Fibroblast of pulmonary artery (primary cell): ENCODE results near the gene KLK6.

Experiments
- DNase-seq: peaks from one replicate; pipeline ENCODE4 v3.0.0-alpha.2; 2010; ENCODE audit warnings: low read depth
- H3K4me3 ChIP-seq: replicated peaks from 2 replicates; pipeline ENCODE4 v1.5.1; 2011; ENCODE audit warnings: low read depth, mild to moderate bottlenecking, control low read depth, low read length, moderate library complexity
- TF ChIP-seq, protein P1 (sequence below): IDR thresholded peaks from 2 replicates; pipeline ENCODE4 v1.5.1; 2011; ENCODE audit warnings: mild to moderate bottlenecking, control low read depth, low read length, inconsistent platforms; ENCODE audit errors: missing control alignments

KLK6 gene

DNA sequence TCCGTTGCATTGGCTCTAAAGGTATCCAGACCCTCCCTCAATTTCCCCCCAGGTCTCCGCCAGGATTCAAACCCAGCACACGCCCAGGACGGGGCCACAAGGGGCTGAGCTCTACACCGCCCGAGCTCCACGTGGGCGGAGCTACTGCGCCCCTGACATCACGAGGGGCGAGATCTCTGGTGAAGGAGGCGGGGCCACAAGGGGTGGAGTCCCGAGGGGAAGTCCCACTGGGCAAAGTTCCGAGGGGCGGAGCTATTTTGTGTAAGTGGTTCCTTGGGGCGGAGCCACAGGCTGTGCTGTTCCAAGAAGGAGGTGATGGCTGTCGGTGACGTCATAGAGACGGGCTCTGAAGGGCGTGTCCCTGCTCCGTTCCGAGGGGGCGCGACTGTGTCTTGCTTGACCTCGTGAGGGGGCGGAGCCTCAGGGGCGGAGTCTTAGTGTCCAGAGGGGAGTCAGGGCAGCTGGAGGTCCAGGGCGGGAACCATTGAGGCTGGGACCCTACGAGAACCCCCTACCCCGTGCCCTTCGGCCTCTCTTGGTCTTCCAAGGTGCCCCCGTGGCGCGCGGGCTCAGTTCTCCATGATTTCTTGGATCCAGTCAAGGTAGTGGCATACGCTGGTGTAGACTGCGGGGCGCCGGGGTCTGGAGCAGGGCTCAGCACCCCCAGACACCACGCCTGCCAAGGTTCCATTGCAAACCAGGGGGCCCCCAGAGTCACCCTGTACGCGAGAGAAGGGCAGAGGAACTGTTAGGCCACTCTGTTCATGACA is 33.3 kb upstream of the KLK6 start:
- no peak overlapping the region for H3K4me3 ChIP-seq
- DNase-seq, result no peak

DNA sequence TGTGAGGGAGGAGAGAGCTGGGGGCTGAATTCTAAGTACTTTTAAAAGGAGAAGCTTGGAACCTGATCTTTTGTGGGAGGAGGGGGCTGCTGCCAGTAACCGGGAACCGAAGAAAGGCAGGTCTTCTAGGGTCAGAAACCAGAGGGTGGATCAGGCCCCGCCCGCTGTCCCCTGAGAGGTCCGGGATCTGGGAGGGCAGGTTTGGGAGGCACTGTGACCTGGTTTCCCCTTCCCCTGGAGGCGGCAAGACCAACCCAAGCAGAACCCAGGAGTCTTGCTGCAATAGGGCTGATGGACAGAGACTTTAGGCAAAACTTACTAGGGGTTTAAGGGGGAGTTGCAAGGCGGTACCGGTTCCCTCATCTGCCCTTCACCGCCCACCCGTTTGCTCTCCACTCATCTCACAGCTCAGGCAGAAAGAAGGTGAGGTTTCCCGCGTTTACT is 32.7 kb upstream of the KLK6 start:
- H3K4me3 ChIP-seq, result no peak overlapping the region
- no peak for DNase-seq
- TF ChIP-seq, protein P1, sequence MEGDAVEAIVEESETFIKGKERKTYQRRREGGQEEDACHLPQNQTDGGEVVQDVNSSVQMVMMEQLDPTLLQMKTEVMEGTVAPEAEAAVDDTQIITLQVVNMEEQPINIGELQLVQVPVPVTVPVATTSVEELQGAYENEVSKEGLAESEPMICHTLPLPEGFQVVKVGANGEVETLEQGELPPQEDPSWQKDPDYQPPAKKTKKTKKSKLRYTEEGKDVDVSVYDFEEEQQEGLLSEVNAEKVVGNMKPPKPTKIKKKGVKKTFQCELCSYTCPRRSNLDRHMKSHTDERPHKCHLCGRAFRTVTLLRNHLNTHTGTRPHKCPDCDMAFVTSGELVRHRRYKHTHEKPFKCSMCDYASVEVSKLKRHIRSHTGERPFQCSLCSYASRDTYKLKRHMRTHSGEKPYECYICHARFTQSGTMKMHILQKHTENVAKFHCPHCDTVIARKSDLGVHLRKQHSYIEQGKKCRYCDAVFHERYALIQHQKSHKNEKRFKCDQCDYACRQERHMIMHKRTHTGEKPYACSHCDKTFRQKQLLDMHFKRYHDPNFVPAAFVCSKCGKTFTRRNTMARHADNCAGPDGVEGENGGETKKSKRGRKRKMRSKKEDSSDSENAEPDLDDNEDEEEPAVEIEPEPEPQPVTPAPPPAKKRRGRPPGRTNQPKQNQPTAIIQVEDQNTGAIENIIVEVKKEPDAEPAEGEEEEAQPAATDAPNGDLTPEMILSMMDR, result no peak

More for the DNA sequence above, 33.3 kb upstream of the KLK6 start:
- TF ChIP-seq, protein P1, result no peak

DNA sequence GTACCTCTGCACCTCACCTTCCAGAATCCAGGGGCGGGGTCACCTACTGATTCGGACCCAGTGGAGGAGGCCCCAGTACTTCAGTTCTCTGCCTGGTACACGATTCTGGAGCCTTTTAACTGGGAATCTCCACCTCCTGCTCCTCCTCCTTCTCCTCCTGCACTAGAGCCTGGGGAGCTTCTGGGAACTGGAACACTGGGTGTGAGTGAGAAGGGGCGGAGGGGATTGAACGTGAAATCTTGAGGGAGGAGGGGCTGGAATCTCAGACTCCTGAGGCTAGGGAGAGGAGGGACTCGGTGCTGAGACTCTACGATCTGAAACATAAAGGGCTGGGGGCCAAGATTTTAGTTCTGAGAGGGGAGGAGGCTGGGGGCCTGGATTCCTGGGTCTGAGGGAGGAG is 32.1 kb upstream of the KLK6 start, which contains the start of gene KLK8:
Gene KLK8, minus strand, starts transcription at position 90 of the 400 bp plus-strand sequence. CDS start 437 bp downstream, outside the sequence.
- no peak within 1 kb of the TSS for H3K4me3 ChIP-seq
- no peak for DNase-seq
- TF ChIP-seq, protein P1, result no peak

DNA sequence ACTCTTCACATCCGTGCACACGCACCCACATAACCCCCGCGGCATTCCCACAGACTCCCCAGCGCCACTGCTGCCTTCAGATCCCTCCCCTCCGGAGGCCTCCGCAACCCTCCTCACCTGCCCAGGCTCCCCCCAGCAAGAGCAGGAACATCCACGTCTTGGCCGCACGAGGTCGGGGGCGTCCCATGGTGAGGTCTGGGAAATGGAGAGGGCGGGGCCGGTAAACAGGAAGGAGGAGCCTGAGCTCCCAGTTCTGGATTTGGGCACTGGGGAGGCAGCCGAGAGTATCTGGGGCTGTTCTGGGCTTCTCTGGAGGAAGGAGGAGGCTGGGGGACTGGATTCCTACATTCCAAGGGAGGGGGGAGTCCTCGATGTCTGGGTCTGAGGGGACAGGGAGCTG is 31.6 kb upstream of the KLK6 start:
- no peak for DNase-seq
- TF ChIP-seq, protein P1, result no peak
- no peak overlapping the region for H3K4me3 ChIP-seq

DNA sequence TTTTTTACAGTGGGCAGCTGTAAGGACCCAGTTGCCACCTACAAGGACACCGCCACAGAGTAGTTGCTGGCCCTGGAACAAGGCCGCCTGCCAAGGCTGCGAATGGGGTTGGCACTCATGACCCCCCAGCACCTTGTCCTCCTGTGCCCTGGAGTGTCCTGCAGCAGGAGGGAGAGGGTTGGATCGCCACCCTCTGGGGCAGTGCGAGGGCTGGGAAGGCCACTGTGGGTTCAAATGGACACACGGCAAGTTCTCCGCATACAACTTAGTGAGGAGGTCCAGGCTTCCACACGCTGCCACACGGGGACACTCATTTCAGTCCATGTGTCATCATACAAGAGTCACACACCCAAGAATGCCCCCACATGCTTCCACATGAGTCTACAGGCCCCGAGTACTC is 31.0 kb upstream of the KLK6 start:
- no peak for DNase-seq

DNA sequence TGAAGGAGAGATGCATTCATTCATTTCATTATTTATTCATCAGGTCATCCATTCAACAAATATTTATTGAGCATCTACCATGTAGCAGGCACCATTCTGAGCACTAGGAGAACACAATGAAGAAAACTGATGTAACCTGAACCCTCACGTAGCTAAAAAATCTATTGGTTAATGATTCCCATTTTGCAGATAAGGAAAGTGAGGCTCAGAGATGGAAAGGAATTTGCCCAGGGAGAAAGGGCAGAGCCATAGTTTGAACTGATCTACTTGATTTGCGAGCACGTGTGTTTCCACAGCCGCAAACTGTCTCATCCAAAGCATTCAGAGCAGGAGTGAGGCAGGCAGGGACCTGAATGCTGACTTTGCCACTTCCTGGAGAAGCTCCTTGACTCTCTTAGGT is 29.3 kb upstream of the KLK6 start:
- H3K4me3 ChIP-seq, result no peak overlapping the region
- TF ChIP-seq, protein P1, result no peak
- DNase-seq, result no peak

More for the DNA sequence above, 31.0 kb upstream of the KLK6 start:
- no peak overlapping the region for H3K4me3 ChIP-seq
- TF ChIP-seq, protein P1, result no peak

DNA sequence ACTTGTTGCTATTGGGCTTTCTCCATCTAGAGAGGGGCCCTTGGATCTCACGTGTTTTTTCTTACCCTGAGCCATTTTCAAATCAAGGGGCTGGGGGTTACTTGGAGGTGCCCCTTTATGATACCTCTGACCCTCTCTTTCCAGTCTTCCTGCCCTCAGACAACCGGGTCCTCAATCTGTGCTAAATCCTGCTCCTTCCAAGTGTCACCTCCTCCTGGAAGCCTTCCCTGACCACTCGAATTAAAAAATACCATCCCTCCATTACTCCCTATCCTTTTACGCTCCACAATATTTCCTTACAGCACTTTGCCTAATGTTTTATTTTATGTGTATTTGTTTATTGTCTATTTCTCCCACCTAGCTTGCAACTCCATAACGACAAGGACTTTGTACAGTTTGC is 28.7 kb upstream of the KLK6 start:
- no peak overlapping the region for H3K4me3 ChIP-seq
- TF ChIP-seq, protein P1, result no peak
- DNase-seq, result no peak
